ENCODE measurements around the gene PCGF1. TPM values are rescaled to one million over a fixed set of nuclear protein-coding genes. Genes with fewer than 3 reads are reported as not detected.

The PCGF1 gene
- total and polyA plus RNA-seq, 2 of the 13 experiments (the other 11 are each of a cell fraction or from before 2014, with no cell fraction given), result 20.4 to 22.6 TPM

DNA sequence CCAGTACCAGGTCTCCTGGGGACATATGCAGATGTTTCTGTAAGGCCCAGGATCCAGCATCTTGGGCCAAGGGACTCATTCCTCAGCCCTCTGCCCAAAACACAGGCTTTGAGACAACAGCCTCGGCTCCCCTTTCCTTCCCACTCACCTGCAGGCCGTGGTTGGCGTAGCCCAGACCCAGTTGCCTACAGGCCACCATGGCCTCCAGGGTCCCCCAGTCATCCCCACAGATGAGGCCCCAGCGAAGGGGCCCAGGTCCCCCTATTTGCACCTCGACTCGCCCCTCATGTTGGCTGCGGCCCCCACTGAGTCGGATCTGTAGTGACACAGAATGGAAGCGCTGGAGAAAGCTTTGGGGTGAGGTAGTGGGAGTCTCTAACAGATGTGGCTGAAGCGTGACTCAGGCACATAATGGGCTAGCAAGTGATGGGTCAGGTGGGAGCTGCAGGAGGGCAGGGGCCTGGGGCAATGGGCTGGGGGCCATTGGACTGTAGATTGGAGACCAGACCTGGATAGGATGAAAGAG, 28.0 kb upstream of the PCGF1 start:
- Histone ChIP-seq H3K9ac (ENCODE audit: insufficient read depth, low read depth, low read length) (no peak overlapping the region), H4K20me1 (ENCODE audit: insufficient read depth, low read length) (no peaks in the 10 kb centered on the region), H3K9me3 (ENCODE audit: low read length) (no peaks in the 10 kb centered on the region), H3K4me1 (ENCODE audit: insufficient read depth, low read length) (peaks cover 17% of the 10 kb centered on the region), H3K4me2 (ENCODE audit: low read depth, low read length) (no peak overlapping the region), H3K27ac (ENCODE audit: extremely low read length, insufficient read depth, low read length) (no peak overlapping the region), H3K27me3 (ENCODE audit: control insufficient read depth in 1 of 2, insufficient read depth in 2 of 2, low read length in 2 of 2) (peaks cover 4 to 33% of the 10 kb centered on the region in 2 experiments; a peak in 3 of 5 replicates), H3K79me2 (ENCODE audit: insufficient read depth, low read length) (peaks cover 5% of the 10 kb centered on the region), H3K4me3 (replicated peaks in 1 of 3; ENCODE audit: insufficient read depth in 1 of 3, low read depth in 2 of 3, low read length in 3 of 3) (no peak overlapping the region), H3K36me3 (replicated peaks in 1 of 2; ENCODE audit: control insufficient read depth in 1 of 2, insufficient read depth in 2 of 2, low read length in 2 of 2) (peaks cover 7 to 12% of the 10 kb centered on the region in 2 experiments; a peak in 3 of 5 replicates), H2AFZ (ENCODE audit: low read length) (no peak overlapping the region)
- BruUV-seq (replicated peaks), result no TSS peak
- ATAC-seq (peak; percentile 10), FAIRE-seq (no peak), DNase-seq (ENCODE audit: low spot score) (no peak)
- ChIA-PET CTCF (ENCODE audit: low intra/inter-chr PET ratio, low total read pairs) (no interaction called here), POLR2A (no interaction called here)
- intact Hi-C loops (cut with micrococcal nuclease; ENCODE audit: unreplicated experiment) (no loop called here), in situ Hi-C loops (cut with HindIII; ENCODE audit: extremely low pct_ligation_motif_present, low pct_unique_long_range_greater_than_20kb) (no loop called here)
- TF ChIP-seq ZFP37 (CRISPR knock-in tag; IDR thresholded peaks at IDR 0.05; ENCODE audit: borderline replicate concordance), result no peak
- TF ChIP-seq, protein P1, sequence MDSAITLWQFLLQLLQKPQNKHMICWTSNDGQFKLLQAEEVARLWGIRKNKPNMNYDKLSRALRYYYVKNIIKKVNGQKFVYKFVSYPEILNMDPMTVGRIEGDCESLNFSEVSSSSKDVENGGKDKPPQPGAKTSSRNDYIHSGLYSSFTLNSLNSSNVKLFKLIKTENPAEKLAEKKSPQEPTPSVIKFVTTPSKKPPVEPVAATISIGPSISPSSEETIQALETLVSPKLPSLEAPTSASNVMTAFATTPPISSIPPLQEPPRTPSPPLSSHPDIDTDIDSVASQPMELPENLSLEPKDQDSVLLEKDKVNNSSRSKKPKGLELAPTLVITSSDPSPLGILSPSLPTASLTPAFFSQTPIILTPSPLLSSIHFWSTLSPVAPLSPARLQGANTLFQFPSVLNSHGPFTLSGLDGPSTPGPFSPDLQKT (CRISPR knock-in tag; IDR thresholded peaks at IDR 0.05; ENCODE audit: borderline replicate concordance), result no peak
- TF ChIP-seq, protein P2, sequence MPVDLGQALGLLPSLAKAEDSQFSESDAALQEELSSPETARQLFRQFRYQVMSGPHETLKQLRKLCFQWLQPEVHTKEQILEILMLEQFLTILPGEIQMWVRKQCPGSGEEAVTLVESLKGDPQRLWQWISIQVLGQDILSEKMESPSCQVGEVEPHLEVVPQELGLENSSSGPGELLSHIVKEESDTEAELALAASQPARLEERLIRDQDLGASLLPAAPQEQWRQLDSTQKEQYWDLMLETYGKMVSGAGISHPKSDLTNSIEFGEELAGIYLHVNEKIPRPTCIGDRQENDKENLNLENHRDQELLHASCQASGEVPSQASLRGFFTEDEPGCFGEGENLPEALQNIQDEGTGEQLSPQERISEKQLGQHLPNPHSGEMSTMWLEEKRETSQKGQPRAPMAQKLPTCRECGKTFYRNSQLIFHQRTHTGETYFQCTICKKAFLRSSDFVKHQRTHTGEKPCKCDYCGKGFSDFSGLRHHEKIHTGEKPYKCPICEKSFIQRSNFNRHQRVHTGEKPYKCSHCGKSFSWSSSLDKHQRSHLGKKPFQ (CRISPR knock-in tag; IDR thresholded peaks at IDR 0.05; ENCODE audit: insufficient replicate concordance), result no peak
- TF ChIP-seq ZNF879 (CRISPR knock-in tag; IDR thresholded peaks at IDR 0.05), result no peak
- TF ChIP-seq SSRP1 (CRISPR knock-in tag; IDR thresholded peaks at IDR 0.05), result no peak
- no peak for TF ChIP-seq MXD4 (CRISPR knock-in tag; IDR thresholded peaks at IDR 0.05)
- TF ChIP-seq MED1 (CRISPR knock-in tag; IDR thresholded peaks at IDR 0.05), result no peak
- no peak for TF ChIP-seq RBM22 (optimal IDR thresholded peaks at IDR 0.05; ENCODE audit: low read length)
- TF ChIP-seq ETV5 (CRISPR knock-in tag; IDR thresholded peaks at IDR 0.05; ENCODE audit: borderline replicate concordance), result no peak
- TF ChIP-seq DMAP1 (CRISPR knock-in tag; IDR thresholded peaks at IDR 0.05), result no peak
- TF ChIP-seq ZBTB7A (CRISPR knock-in tag; IDR thresholded peaks at IDR 0.05), result no peak
- no peak for TF ChIP-seq POLR2AphosphoS2 (IDR thresholded peaks at IDR 0.05; ENCODE audit: low read depth, low read length)
- no peak for TF ChIP-seq ZNF615 (CRISPR knock-in tag; IDR thresholded peaks at IDR 0.05; ENCODE audit: borderline replicate concordance)
- TF ChIP-seq ZNF292 (CRISPR knock-in tag; IDR thresholded peaks at IDR 0.05; ENCODE audit: borderline replicate concordance, low read depth), result no peak
- no peak for TF ChIP-seq ZNF207 (IDR thresholded peaks at IDR 0.05; ENCODE audit: borderline replicate concordance)
- TF ChIP-seq, protein P3, sequence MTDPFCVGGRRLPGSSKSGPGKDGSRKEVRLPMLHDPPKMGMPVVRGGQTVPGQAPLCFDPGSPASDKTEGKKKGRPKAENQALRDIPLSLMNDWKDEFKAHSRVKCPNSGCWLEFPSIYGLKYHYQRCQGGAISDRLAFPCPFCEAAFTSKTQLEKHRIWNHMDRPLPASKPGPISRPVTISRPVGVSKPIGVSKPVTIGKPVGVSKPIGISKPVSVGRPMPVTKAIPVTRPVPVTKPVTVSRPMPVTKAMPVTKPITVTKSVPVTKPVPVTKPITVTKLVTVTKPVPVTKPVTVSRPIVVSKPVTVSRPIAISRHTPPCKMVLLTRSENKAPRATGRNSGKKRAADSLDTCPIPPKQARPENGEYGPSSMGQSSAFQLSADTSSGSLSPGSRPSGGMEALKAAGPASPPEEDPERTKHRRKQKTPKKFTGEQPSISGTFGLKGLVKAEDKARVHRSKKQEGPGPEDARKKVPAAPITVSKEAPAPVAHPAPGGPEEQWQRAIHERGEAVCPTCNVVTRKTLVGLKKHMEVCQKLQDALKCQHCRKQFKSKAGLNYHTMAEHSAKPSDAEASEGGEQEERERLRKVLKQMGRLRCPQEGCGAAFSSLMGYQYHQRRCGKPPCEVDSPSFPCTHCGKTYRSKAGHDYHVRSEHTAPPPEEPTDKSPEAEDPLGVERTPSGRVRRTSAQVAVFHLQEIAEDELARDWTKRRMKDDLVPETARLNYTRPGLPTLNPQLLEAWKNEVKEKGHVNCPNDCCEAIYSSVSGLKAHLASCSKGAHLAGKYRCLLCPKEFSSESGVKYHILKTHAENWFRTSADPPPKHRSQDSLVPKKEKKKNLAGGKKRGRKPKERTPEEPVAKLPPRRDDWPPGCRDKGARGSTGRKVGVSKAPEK (CRISPR knock-in tag; IDR thresholded peaks at IDR 0.05; ENCODE audit: borderline replicate concordance), result no peak
- TF ChIP-seq SMC3 (IDR thresholded peaks at IDR 0.05; ENCODE audit: low read length), result no peak
- TF ChIP-seq EED (CRISPR knock-in tag; IDR thresholded peaks at IDR 0.05), result no peak
- TF ChIP-seq ZNF34 (CRISPR knock-in tag; IDR thresholded peaks at IDR 0.05; ENCODE audit: borderline replicate concordance), result no peak
- WGBS (ENCODE audit: low lambda C conversion rate), result 63% methylated on average over 10 of the region's 10 CpGs
